H9 (cell line): Measurements from ENCODE around the gene NEURL2. TPM values are rescaled to one million over a fixed set of nuclear protein-coding genes. Genes with fewer than 3 reads are reported as not detected.

Experiments
- DNase-seq: peaks from one replicate; pipeline ENCODE4 v3.0.0-alpha.2; 2017
- H2AFZ ChIP-seq: one replicate; pipeline ENCODE4 v1.6.1; 2013; ENCODE audit warnings: mild to moderate bottlenecking, low read length, control low read depth, moderate library complexity
- H2AK5ac ChIP-seq: 2 replicates; pipeline ENCODE4 v1.6.1; 2013; ENCODE audit warnings: low read length, control low read depth, mixed read lengths; ENCODE audit not compliant: insufficient read length
- H2BK120ac ChIP-seq: one replicate; pipeline ENCODE4 v1.6.1; 2013; ENCODE audit warnings: low read depth, mild to moderate bottlenecking, low read length, control low read depth, inconsistent platforms; ENCODE audit not compliant: poor library complexity, severe bottlenecking
- H2BK12ac ChIP-seq: 2 replicates; pipeline ENCODE4 v1.6.1; 2013; ENCODE audit warnings: low read length, control low read depth, mixed read lengths, low read depth; ENCODE audit not compliant: insufficient read length
- H2BK15ac ChIP-seq: 2 replicates; pipeline ENCODE4 v1.6.1; 2013; ENCODE audit warnings: low read depth, low read length, control low read depth
- H2BK20ac ChIP-seq: one replicate; pipeline ENCODE4 v1.6.1; 2013; ENCODE audit warnings: low read depth, mild to moderate bottlenecking, low read length, control low read depth, inconsistent platforms; ENCODE audit not compliant: poor library complexity, severe bottlenecking
- H2BK5ac ChIP-seq: 2 replicates; pipeline ENCODE4 v1.6.1; 2013; ENCODE audit warnings: low read length, control low read depth, mixed read lengths; ENCODE audit not compliant: insufficient read length
- H3K14ac ChIP-seq: 2 replicates; pipeline ENCODE4 v1.6.1; 2013; ENCODE audit warnings: low read length, control low read depth; ENCODE audit not compliant: insufficient read depth
- H3K18ac ChIP-seq: 2 replicates; pipeline ENCODE4 v1.6.1; 2013; ENCODE audit warnings: low read depth, mild to moderate bottlenecking, mixed read lengths, low read length, control low read depth; ENCODE audit not compliant: insufficient read length
- H3K23ac ChIP-seq: 2 replicates; pipeline ENCODE4 v1.6.1; 2013; ENCODE audit warnings: low read length, control low read depth, mixed read lengths, low read depth; ENCODE audit not compliant: insufficient read length
- H3K23me2 ChIP-seq: 2 replicates; pipeline ENCODE4 v1.6.1; 2013; ENCODE audit warnings: low read depth, mild to moderate bottlenecking, mixed read lengths, low read length, control low read depth; ENCODE audit not compliant: insufficient read length, poor library complexity, severe bottlenecking
- H3K27ac ChIP-seq: 2 replicates; pipeline ENCODE4 v1.5.1; 2013; ENCODE audit warnings: low read length, control low read depth, mixed read lengths, low read depth; ENCODE audit not compliant: insufficient read length
- H3K27me3 ChIP-seq: 2 replicates; pipeline ENCODE4 v1.6.1; 2013; ENCODE audit warnings: low read length, control low read depth, inconsistent platforms; ENCODE audit not compliant: insufficient read depth
- H3K4ac ChIP-seq: 2 replicates; pipeline ENCODE4 v1.6.1; 2013; ENCODE audit warnings: low read depth, mild to moderate bottlenecking, control low read depth, inconsistent platforms, low read length, moderate library complexity
- H3K4me1 ChIP-seq: 2 replicates; pipeline ENCODE4 v1.6.1; 2013; ENCODE audit warnings: low read length, control low read depth, inconsistent platforms; ENCODE audit not compliant: insufficient read depth
- H3K4me2 ChIP-seq: 2 replicates; pipeline ENCODE4 v1.6.1; 2013; ENCODE audit warnings: low read length, control low read depth, mixed read lengths; ENCODE audit not compliant: insufficient read length, insufficient read depth
- H3K56ac ChIP-seq: 2 replicates; pipeline ENCODE4 v1.6.1; 2013; ENCODE audit warnings: low read depth, mild to moderate bottlenecking, mixed read lengths, low read length, control low read depth; ENCODE audit not compliant: insufficient read length
- H3K79me1 ChIP-seq: 2 replicates; pipeline ENCODE4 v1.6.1; 2013; ENCODE audit warnings: low read depth, mild to moderate bottlenecking, moderate library complexity, low read length, control low read depth, inconsistent platforms; ENCODE audit not compliant: insufficient read depth, poor library complexity, severe bottlenecking
- H3K79me2 ChIP-seq: 2 replicates; pipeline ENCODE4 v1.6.1; 2013; ENCODE audit warnings: low read length, control low read depth, inconsistent platforms; ENCODE audit not compliant: insufficient read depth
- H3K9ac ChIP-seq: 2 replicates; pipeline ENCODE4 v1.6.1; 2013; ENCODE audit warnings: low read length, control low read depth, mixed read lengths; ENCODE audit not compliant: insufficient read length; ENCODE audit errors: extremely low read depth
- H3K9me3 ChIP-seq: one replicate; pipeline ENCODE4 v1.6.1; 2013; ENCODE audit warnings: low read depth, low read length, inconsistent platforms; ENCODE audit not compliant: control insufficient read depth
- H3T11ph ChIP-seq: one replicate; pipeline ENCODE4 v1.6.1; 2013; ENCODE audit warnings: mild to moderate bottlenecking, low read length, control low read depth, inconsistent platforms
- H4K20me1 ChIP-seq: one replicate; pipeline ENCODE4 v1.6.1; 2013; ENCODE audit not compliant: control insufficient read depth, insufficient read length, insufficient read depth
- H4K5ac ChIP-seq: 2 replicates; pipeline ENCODE4 v1.6.1; 2013; ENCODE audit warnings: low read depth, mild to moderate bottlenecking, mixed read lengths, low read length, control low read depth; ENCODE audit not compliant: insufficient read length
- H4K8ac ChIP-seq: replicated peaks from 2 replicates; pipeline ENCODE4 v1.6.1; 2013; ENCODE audit warnings: low read length, control low read depth, mixed read lengths, low read depth; ENCODE audit not compliant: insufficient read length
- H4K91ac ChIP-seq: 2 replicates; pipeline ENCODE4 v1.6.1; 2013; ENCODE audit warnings: low read depth, mild to moderate bottlenecking, moderate library complexity, mixed read lengths, low read length, control low read depth; ENCODE audit not compliant: insufficient read length
- H3K27ac Mint-ChIP-seq, 3 experiments: 2 replicates in 2 of 3; 3 replicates in 1 of 3; pipeline ENCODE4 v1.8.0; 2020 to 2021; ENCODE audit warnings: mixed read lengths in 3 of 3, mild to moderate bottlenecking in 1 of 3, moderate library complexity in 1 of 3
- H3K27me3 Mint-ChIP-seq: 2 replicates; pipeline ENCODE4 v1.8.0; 2021; ENCODE audit warnings: low read depth, mild to moderate bottlenecking, moderate library complexity, mixed read lengths
- H3K36me3 Mint-ChIP-seq, 3 experiments: 2 replicates in 2 of 3; 3 replicates in 1 of 3; pipeline ENCODE4 v1.8.0; 2020 to 2021; ENCODE audit warnings: low read depth in 3 of 3, mixed read lengths in 3 of 3; ENCODE audit not compliant: insufficient read depth in 1 of 3
- H3K4me1 Mint-ChIP-seq, 2 experiments: 2 replicates each; pipeline ENCODE4 v1.8.0; 2020; ENCODE audit warnings: mixed read lengths in 2 of 2
- H3K4me3 Mint-ChIP-seq, 2 experiments: 2 replicates in 1 of 2; 3 replicates in 1 of 2; pipeline ENCODE4 v1.8.0; 2020 to 2021; ENCODE audit warnings: mild to moderate bottlenecking in 2 of 2, mixed read lengths in 2 of 2, moderate library complexity in 1 of 2
- H3K9me3 Mint-ChIP-seq, 2 experiments: 2 replicates in 1 of 2; 3 replicates in 1 of 2; pipeline ENCODE4 v1.8.0; 2020; ENCODE audit warnings: mild to moderate bottlenecking in 2 of 2, mixed read lengths in 2 of 2, moderate library complexity in 1 of 2
- CTCF ChIP-seq: fragments of 200-600 bp; sonication (generic); conservative IDR thresholded peaks from 3 replicates; pipeline ENCODE4 v1.8.0; 2021; ENCODE audit warnings: antibody characterized with exemption, mild to moderate bottlenecking
- WGBS: extraction: QIAGEN DNeasy Blood & Tissue Kit; methylation state at CpG from one replicate; pipeline ENCODE4 v1.1.7; 2013; ENCODE audit warnings: missing lambda C conversion rate, low lambda C conversion rate, mixed read lengths; ENCODE audit not compliant: insufficient read length; ENCODE audit errors: extremely low coverage; 5-methylcytosine and 5-hydroxymethylcytosine counted together
- total RNA-seq: library from RNA; stranded (reverse); gene quantifications from 2 replicates; pipeline ENCODE4 v1.2.1, GENCODE V29; 2021

Gene NEURL2
- total RNA-seq, 1 experiment from 2014 or later = 5.4 TPM

GRCh38 chr20:45918182-45918737 is 27.3 kb upstream of the NEURL2 start:
- H3K9ac ChIP-seq = no peak overlapping the region
- 0 out of 7 replicates have a peak overlapping the region, but pooled peaks of 1 of the 3 experiments have one; percentile 49 for H3K27ac Mint-ChIP-seq

More at GRCh38 chr20:45918182-45918737, 27.3 kb upstream of the NEURL2 start:
- H2AFZ ChIP-seq = no peak overlapping the region
- peaks cover 7 to 13% of the 10 kb centered on the region in 2 experiments; a peak in 3 of 4 replicates for H3K4me1 Mint-ChIP-seq
- H3K4me1 ChIP-seq = no peaks in the 10 kb centered on the region
- no peak overlapping the region for H4K8ac ChIP-seq
- no peak overlapping the region for H2AK5ac ChIP-seq
- no peak overlapping the region for H3K27ac ChIP-seq
- H3K4me3 Mint-ChIP-seq = no peak overlapping the region
- no peaks in the 10 kb centered on the region for H3K79me2 ChIP-seq
- no peaks in the 10 kb centered on the region for H3K36me3 Mint-ChIP-seq
- H3K9me3 ChIP-seq = no peaks in the 10 kb centered on the region
- no peak for DNase-seq
- H2BK15ac ChIP-seq = no peak overlapping the region
- WGBS = no CpG with 5 or more reads among the region's 5 CpGs
- H3K79me1 ChIP-seq = no peaks in the 10 kb centered on the region
- H3K23ac ChIP-seq = no peak overlapping the region
- H3K27me3 Mint-ChIP-seq = peaks cover 6% of the 10 kb centered on the region
- H2BK120ac ChIP-seq = no peak overlapping the region
- no peak overlapping the region for H2BK5ac ChIP-seq
- H4K5ac ChIP-seq = no peak overlapping the region
- H3K9me3 Mint-ChIP-seq = no peaks in the 10 kb centered on the region
- H3K14ac ChIP-seq = no peak overlapping the region
- H3K27me3 ChIP-seq = no peaks in the 10 kb centered on the region
- no peaks in the 10 kb centered on the region for H3K23me2 ChIP-seq
- no peaks in the 10 kb centered on the region for H4K20me1 ChIP-seq
- no peak overlapping the region for H3K56ac ChIP-seq
- H3K18ac ChIP-seq = no peak overlapping the region
- H4K91ac ChIP-seq = no peak overlapping the region
- H3K4ac ChIP-seq = no peak overlapping the region
- H3T11ph ChIP-seq = no peak overlapping the region
- H2BK12ac ChIP-seq = no peak overlapping the region
- no peak for TF ChIP-seq CTCF
- H3K4me2 ChIP-seq = no peak overlapping the region
- H2BK20ac ChIP-seq = no peak overlapping the region
